Measurements from ENCODE around the gene TMEM151B. TPM values are rescaled to one million over a fixed set of nuclear protein-coding genes. Genes with fewer than 3 reads are reported as not detected.

TMEM151B gene
- total RNA-seq, 1 experiment from 2014 or later, result not detected

DNA sequence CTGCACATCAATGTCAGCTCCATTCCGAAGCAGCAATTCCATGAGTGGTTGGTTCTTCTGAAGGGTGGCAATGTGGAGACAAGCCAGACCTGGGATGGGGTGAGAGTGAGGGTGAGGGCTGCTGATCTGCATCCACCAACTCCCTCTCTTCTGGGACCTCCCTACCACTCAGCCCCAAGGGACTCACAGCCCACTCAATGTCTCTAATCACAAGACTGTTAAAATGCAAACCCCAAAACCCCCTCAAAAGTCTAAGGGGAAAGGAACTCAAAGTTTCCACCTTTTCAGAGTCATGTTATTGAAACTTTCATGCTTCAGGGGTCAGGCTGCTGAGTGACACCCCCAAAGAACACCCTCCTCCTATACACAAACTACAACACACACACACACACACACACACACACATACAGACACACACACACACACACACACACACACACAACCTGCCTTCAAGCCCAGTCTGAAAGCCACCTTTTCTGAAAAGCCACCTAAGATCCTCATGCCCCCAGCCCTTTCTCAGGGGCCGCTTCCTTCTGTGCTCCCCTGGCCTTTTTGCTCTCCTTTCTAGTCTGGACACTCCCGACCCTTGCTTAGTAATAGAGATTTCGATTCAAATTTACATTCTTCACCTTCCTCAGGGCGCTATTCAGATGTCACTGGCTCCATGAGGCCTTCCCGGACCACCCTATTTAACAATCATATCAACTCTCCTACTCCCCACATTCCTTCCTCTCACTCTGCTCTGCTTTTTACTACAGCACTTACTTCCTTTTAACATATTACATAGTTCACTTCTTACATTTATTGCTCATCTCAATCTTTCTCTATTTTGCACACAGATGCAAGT lies 9.6 kb upstream of the TMEM151B start:
- Histone ChIP-seq H3K4me1 (replicated peaks) (peaks cover 43% of the 10 kb centered on the region), H3K27ac (no peak overlapping the region)

GRCh38 chr6:44261581-44261980 lies 8.7 kb upstream of the TMEM151B start:
- H3K4me3 ChIP-seq, result no peak overlapping the region
- no peak for DNase-seq (ENCODE audit: low read depth in 1 of 2, low spot score in 2 of 2)
- H3K27ac ChIP-seq, result no peak overlapping the region
- no peaks in the 10 kb centered on the region for H3K9me3 ChIP-seq (replicated peaks)
- peaks cover 37% of the 10 kb centered on the region for H3K4me1 ChIP-seq (replicated peaks)
- no peaks in the 10 kb centered on the region for H3K27me3 ChIP-seq (replicated peaks)
- peaks cover 61% of the 10 kb centered on the region for H3K36me3 ChIP-seq

More for the DNA sequence above, 9.6 kb upstream of the TMEM151B start:
- Histone ChIP-seq H3K9me3 (replicated peaks) (no peaks in the 10 kb centered on the region), H3K27me3 (replicated peaks) (no peaks in the 10 kb centered on the region), H3K4me3 (no peak overlapping the region), H3K36me3 (peaks cover 70% of the 10 kb centered on the region)
- no peak for DNase-seq (ENCODE audit: low read depth in 1 of 2, low spot score in 2 of 2)

GRCh38 chr6:44262467-44263353 lies 7.5 kb upstream of the TMEM151B start:
- Histone ChIP-seq H3K4me1 (replicated peaks) (peaks cover 32% of the 10 kb centered on the region), H3K36me3 (peaks cover 54% of the 10 kb centered on the region), H3K4me3 (peak overlapping the region; percentile 67), H3K9me3 (replicated peaks) (no peaks in the 10 kb centered on the region), H3K27me3 (replicated peaks) (no peaks in the 10 kb centered on the region), H3K27ac (peak overlapping the region; percentile 42)
- no peak for DNase-seq (ENCODE audit: low read depth in 1 of 2, low spot score in 2 of 2)

- Histone ChIP-seq H3K9me3 (replicated peaks) (no peaks in the 10 kb centered on the region), H3K36me3 (peaks cover 46% of the 10 kb centered on the region), H3K27ac (peak overlapping the region; percentile 42), H3K4me3 (peak overlapping the region; percentile 67), H3K4me1 (replicated peaks) (peaks cover 27% of the 10 kb centered on the region), H3K27me3 (replicated peaks) (peaks cover 2% of the 10 kb centered on the region; the same call in 1 of the 2 replicates)
- DNase-seq (ENCODE audit: low read depth in 1 of 2, low spot score in 2 of 2), result peak; percentile 47 to 76
Observed at GRCh38 chr6:44263354-44264100, 6.7 kb upstream of the TMEM151B start.

GRCh38 chr6:44264154-44265006 lies 5.9 kb upstream of the TMEM151B start:
- H3K27ac ChIP-seq, result no peak overlapping the region

DNA sequence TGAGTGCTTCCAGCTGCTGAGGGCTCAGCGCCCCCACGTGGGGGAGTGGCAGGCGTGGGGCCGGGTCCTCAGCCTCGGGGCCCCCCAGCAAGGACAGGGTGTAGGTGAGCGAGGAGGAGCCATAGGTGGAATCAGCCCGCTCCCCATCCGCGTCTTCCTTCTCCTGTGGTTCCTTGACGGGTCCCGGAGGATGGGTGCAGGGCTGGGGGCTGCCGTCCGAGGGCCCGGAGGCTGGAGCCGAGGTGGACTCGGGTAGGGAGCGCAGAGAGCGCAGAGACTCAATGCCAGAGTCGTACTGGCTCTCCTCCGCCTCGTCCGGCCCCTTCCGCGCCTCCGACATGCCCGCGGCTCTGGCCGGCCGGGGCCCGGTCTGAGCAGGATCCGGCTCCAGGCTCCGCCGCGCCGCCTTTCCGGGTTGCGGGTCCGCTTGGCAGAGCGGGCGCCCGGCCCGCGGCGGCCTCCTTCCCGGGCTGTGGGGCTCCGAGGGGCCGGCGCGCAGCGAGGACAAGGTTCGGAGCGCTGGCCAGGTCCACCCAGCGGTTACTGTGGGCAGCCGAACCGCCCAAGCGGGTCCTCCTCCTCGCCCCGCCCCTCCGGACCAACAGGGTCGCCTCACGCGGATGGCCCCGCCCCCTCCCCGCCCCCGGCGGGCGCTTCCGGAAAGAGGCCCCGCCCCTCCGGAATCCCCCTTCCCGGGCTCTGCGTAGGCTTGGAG lies 5.1 kb upstream of the TMEM151B start, which contains the start of gene NFKBIE:
TSS of gene NFKBIE (minus strand) at position 545 of the 715 bp plus-strand sequence. CDS start at position 340, 205 bp downstream.
- Histone ChIP-seq H3K9me3 (replicated peaks) (no peaks in the 10 kb centered on the region), H3K4me1 (replicated peaks) (peaks cover 27% of the 10 kb centered on the region), H3K4me3 (peak within 1 kb of the TSS; percentile 67), H3K36me3 (peaks cover 32% of the 10 kb centered on the region), H3K27me3 (replicated peaks) (peaks cover 18% of the 10 kb centered on the region), H3K27ac (peak within 1 kb of the TSS; percentile 50)
- peak; percentile 87 to 97 for DNase-seq (ENCODE audit: low read depth in 1 of 2, low spot score in 2 of 2)

More at GRCh38 chr6:44264154-44265006, 5.9 kb upstream of the TMEM151B start:
- Histone ChIP-seq H3K9me3 (replicated peaks) (no peaks in the 10 kb centered on the region), H3K4me1 (replicated peaks) (peaks cover 27% of the 10 kb centered on the region), H3K4me3 (peak overlapping the region; percentile 67), H3K36me3 (peaks cover 38% of the 10 kb centered on the region), H3K27me3 (replicated peaks) (peaks cover 10% of the 10 kb centered on the region)
- DNase-seq (ENCODE audit: low read depth in 1 of 2, low spot score in 2 of 2), result no peak

- Histone ChIP-seq H3K36me3 (peaks cover 26% of the 10 kb centered on the region), H3K4me3 (no peak overlapping the region)
Observed at GRCh38 chr6:44265722-44266233, 4.5 kb upstream of the TMEM151B start.

GRCh38 chr6:44266347-44266746 lies 3.9 kb upstream of the TMEM151B start:
- DNase-seq (ENCODE audit: low read depth in 1 of 2, low spot score in 2 of 2), result no peak
- H3K27me3 ChIP-seq (replicated peaks), result peaks cover 22% of the 10 kb centered on the region
- H3K4me1 ChIP-seq (replicated peaks), result peaks cover 27% of the 10 kb centered on the region
- H3K4me3 ChIP-seq, result no peak overlapping the region
- no peak overlapping the region for H3K27ac ChIP-seq
- peaks cover 20% of the 10 kb centered on the region for H3K36me3 ChIP-seq
- no peaks in the 10 kb centered on the region for H3K9me3 ChIP-seq (replicated peaks)

More at GRCh38 chr6:44265722-44266233, 4.5 kb upstream of the TMEM151B start:
- Histone ChIP-seq H3K4me1 (replicated peaks) (peaks cover 27% of the 10 kb centered on the region), H3K9me3 (replicated peaks) (no peaks in the 10 kb centered on the region), H3K27ac (no peak overlapping the region), H3K27me3 (replicated peaks) (peaks cover 18% of the 10 kb centered on the region)
- DNase-seq (ENCODE audit: low read depth in 1 of 2, low spot score in 2 of 2), result no peak

- peaks cover 11% of the 10 kb centered on the region for H3K36me3 ChIP-seq
- peaks cover 27% of the 10 kb centered on the region for H3K4me1 ChIP-seq (replicated peaks)
- no peak for DNase-seq (ENCODE audit: low read depth in 1 of 2, low spot score in 2 of 2)
Observed at GRCh38 chr6:44267252-44267651, 3.0 kb upstream of the TMEM151B start.

DNA sequence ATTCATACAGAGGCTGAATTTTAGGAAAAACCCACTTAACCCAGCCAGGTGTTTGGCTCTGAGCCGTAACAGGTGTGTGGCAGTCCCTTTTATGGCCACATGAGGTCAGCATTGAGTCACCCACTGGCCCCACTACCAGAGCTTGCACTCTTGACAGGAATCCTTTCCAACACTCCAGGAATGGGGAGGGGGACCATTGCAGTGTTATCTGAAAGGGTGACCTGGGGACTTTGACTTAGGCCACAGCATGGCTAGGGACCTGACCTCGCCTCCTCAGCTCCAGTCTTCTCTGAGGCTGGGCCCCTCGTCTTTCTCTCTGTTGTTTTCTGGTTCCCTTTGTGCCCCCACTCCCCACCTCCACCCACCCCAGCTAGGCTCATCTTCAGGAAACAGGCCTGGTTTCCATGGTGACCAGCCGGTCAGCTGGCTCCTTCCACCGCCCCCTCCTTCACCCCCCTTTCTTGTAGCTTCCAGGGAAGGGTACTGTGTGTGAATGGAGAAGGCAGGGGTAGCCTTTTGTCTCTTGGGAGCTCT lies 2.1 kb upstream of the TMEM151B start:
- Histone ChIP-seq H3K4me3 (no peak overlapping the region), H3K4me1 (replicated peaks) (peaks cover 18% of the 10 kb centered on the region), H3K27me3 (replicated peaks) (peaks cover 25% of the 10 kb centered on the region), H3K9me3 (replicated peaks) (no peaks in the 10 kb centered on the region), H3K36me3 (peaks cover 2% of the 10 kb centered on the region; the same call in 1 of the 2 replicates), H3K27ac (no peak overlapping the region)
- DNase-seq (ENCODE audit: low read depth in 1 of 2, low spot score in 2 of 2), result peak in 1 of 2 experiments; percentile 49

More at GRCh38 chr6:44267252-44267651, 3.0 kb upstream of the TMEM151B start:
- no peaks in the 10 kb centered on the region for H3K9me3 ChIP-seq (replicated peaks)
- H3K27me3 ChIP-seq (replicated peaks), result peaks cover 25% of the 10 kb centered on the region
- no peak overlapping the region for H3K4me3 ChIP-seq
- no peak overlapping the region for H3K27ac ChIP-seq

DNA sequence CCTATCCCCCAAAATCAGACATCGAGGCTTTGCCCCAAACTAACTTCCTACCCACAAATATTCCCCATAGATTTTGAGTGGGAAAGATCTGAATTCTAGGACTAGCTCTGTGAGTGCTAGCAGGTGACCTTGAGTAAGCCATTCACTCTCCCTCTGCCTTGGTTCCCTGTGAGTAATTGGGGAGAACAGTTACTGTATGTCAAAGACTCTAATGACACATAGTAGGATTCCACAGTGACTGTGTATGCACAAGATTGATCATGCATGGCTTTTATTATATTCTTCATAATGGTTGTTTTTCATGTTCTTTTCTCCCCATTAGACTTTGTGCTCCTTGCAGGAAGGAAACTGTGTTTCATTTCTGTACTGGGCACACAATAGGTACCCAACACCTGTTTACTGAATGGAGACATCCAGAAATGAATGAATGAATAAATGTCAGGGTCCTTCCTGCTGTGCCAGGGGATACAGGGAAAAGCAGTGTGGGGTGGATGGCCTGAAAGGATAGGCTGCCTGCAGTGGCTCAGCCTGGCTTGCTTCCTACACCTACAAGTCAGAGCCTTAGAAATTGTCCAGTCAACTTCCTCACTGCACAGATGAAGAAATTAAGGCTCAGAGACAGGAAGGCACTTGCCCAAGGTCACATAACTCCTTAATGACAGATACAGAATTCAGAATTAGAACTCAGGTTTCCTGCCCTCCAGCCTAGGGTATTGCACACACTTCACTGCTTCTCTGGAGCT lies 901 bp upstream of the TMEM151B start:
- peaks cover 6% of the 10 kb centered on the region for H3K4me1 ChIP-seq (replicated peaks)
- no peaks in the 10 kb centered on the region for H3K9me3 ChIP-seq (replicated peaks)
- no peak for DNase-seq (ENCODE audit: low read depth in 1 of 2, low spot score in 2 of 2)
- no peaks in the 10 kb centered on the region for H3K36me3 ChIP-seq
- no peak overlapping the region for H3K27ac ChIP-seq
- H3K27me3 ChIP-seq (replicated peaks), result peaks cover 25% of the 10 kb centered on the region
- no peak overlapping the region for H3K4me3 ChIP-seq

Data from SJSA1 (cell line).